Adrenal gland (tissue), 5 donors: ENCODE measurements around the gene HCK.

ENCODE experiments used
- POLR2A ChIP-seq, 2 donors: fragments of 450-650 bp; IDR thresholded peaks; one replicate each; pipeline ENCODE4 v1.6.1; 2017; ENCODE audit warnings: antibody characterized with exemption in 2 of 2, mild to moderate bottlenecking in 2 of 2, moderate library complexity in 1 of 2
- TF ChIP-seq, protein P1 (sequence below), 6 experiments: fragments of 450-650 bp in 4 of 6; fragments of 200-600 bp in 2 of 6; sonication (generic) in 1 of 6; IDR thresholded peaks; 1 replicate in 5 of 6; 2 replicates in 1 of 6; pipeline versions ENCODE4 v1.5.1 to v1.8.0; 2016 to 2021; ENCODE audit warnings: antibody characterized with exemption in 6 of 6, mild to moderate bottlenecking in 2 of 6, moderate library complexity in 1 of 6
- donor health status: DM: no; HTN: no; CAD: no.

DNA sequence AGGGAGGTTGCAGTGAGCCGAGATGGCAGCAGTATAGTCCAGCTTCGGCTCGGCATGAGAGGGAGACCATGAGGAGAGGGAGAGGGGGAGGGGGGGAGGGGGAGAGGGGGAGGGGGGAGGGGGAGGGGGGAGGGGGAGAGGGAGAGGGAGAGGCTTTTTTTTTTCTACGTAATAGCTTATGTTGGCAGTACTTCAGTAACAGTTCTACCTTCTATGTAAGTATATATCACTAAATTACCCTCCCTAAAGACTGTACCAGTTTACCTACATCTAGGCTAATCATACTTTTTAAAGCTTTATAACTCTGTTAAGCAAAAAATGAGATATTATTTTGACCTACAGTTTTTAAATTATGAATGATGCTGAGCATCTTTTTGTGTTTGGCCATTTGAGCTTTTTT is 71.0 kb downstream of the HCK start:
- TF ChIP-seq, protein P1, sequence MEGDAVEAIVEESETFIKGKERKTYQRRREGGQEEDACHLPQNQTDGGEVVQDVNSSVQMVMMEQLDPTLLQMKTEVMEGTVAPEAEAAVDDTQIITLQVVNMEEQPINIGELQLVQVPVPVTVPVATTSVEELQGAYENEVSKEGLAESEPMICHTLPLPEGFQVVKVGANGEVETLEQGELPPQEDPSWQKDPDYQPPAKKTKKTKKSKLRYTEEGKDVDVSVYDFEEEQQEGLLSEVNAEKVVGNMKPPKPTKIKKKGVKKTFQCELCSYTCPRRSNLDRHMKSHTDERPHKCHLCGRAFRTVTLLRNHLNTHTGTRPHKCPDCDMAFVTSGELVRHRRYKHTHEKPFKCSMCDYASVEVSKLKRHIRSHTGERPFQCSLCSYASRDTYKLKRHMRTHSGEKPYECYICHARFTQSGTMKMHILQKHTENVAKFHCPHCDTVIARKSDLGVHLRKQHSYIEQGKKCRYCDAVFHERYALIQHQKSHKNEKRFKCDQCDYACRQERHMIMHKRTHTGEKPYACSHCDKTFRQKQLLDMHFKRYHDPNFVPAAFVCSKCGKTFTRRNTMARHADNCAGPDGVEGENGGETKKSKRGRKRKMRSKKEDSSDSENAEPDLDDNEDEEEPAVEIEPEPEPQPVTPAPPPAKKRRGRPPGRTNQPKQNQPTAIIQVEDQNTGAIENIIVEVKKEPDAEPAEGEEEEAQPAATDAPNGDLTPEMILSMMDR (IDR thresholded peaks at IDR 0.05): no peak
- no peak for TF ChIP-seq POLR2A (IDR thresholded peaks at IDR 0.05)
